Heart right ventricle (tissue), 16 donors: ENCODE results near the gene ATRNL1. TPM values are rescaled to one million over a fixed set of nuclear protein-coding genes. Genes with fewer than 3 reads are reported as not detected.
A peak's percentile ranks its signal among the peaks of the same experiment; 100 is the strongest.

Source experiments
- ATAC-seq, 8 donors: fragments of 200-7000 bp; cut with Tn5 transposase; one replicate each; pipeline ENCODE4 v1.9.1; 2020; ENCODE audit warnings: mild to moderate bottlenecking in 8 of 8, moderate library complexity in 8 of 8, moderate number of reproducible peaks in 1 of 8
- DNase-seq, 2 donors: peaks; one replicate each; pipeline ENCODE4 v3.0.0-alpha.2; 2020
- H3K27ac ChIP-seq, 10 donors: fragments of 200-600 bp; sonication (generic) in 2 of 10; one replicate each; pipeline versions ENCODE4 v1.5.0 to v1.8.0; 2020 to 2022; ENCODE audit warnings: mild to moderate bottlenecking in 3 of 10
- H3K27me3 ChIP-seq, 7 donors: fragments of 200-600 bp; one replicate each; pipeline ENCODE4 v1.8.0; 2021 to 2022; ENCODE audit warnings: mild to moderate bottlenecking in 2 of 7
- H3K36me3 ChIP-seq, 9 donors: fragments of 200-600 bp; sonication (generic) in 1 of 9; one replicate each; pipeline versions ENCODE4 v1.5.0 to v1.8.0; 2020 to 2022; ENCODE audit warnings: mild to moderate bottlenecking in 2 of 9
- H3K4me1 ChIP-seq, 9 donors: fragments of 200-600 bp; sonication (generic) in 1 of 9; one replicate each; pipeline versions ENCODE4 v1.5.0 to v1.8.0; 2020 to 2022; ENCODE audit warnings: mild to moderate bottlenecking in 4 of 9
- H3K4me3 ChIP-seq, 10 donors: fragments of 200-600 bp; sonication (generic) in 2 of 10; one replicate each; pipeline versions ENCODE4 v1.5.0 to v1.8.0; 2020 to 2022; ENCODE audit warnings: mild to moderate bottlenecking in 7 of 10, moderate library complexity in 2 of 10
- H3K9me3 ChIP-seq, 11 donors: fragments of 200-600 bp in 10 of 11; sonication (generic) in 2 of 11; one replicate each; pipeline versions ENCODE4 v1.5.0 to v1.8.0; 2013 to 2022; ENCODE audit warnings: mild to moderate bottlenecking in 2 of 11, control low read depth in 1 of 11, moderate library complexity in 1 of 11
- CTCF ChIP-seq, 9 donors: fragments of 200-600 bp; sonication (generic) in 2 of 9; IDR thresholded peaks; one replicate each; pipeline versions ENCODE4 v1.5.0 to v1.8.0; 2021 to 2022; ENCODE audit warnings: antibody characterized with exemption in 9 of 9, mild to moderate bottlenecking in 5 of 9, moderate library complexity in 1 of 9
- WGBS, 2 donors: extraction: QIAGEN DNeasy Blood & Tissue Kit; methylation state at CpG; one replicate each; pipeline ENCODE4 v1.1.7; 2013; ENCODE audit warnings: inconsistent platforms in 1 of 2; 5-methylcytosine and 5-hydroxymethylcytosine counted together
- intact Hi-C, 10 donors: fragments of 100-400 bp; cut with DNase I; formaldehyde crosslinking; loops; one replicate each; pipeline versions ENCODE4 v1.11.1 to v1.14.2; 2022
- polyA plus RNA-seq, 2 donors: library from polyadenylated mRNA; stranded (reverse); fragments of 200-250 nt; gene quantifications; one replicate each; pipeline ENCODE4 v1.2.3, GENCODE V29; 2013
- total RNA-seq, 10 donors: library from RNA; stranded (reverse); fragmentation: NEBNext Ultra II Directional in 3 of 10; extraction: Animal tissue kit (Norgen Biotek cat#: 25700) in 3 of 10; gene quantifications; one replicate each; pipeline versions ENCODE4 v1.2.1 to v1.2.4, GENCODE V29; 2021 to 2023
- donor health status: Arrhythmogenic right ventricular cardiomyopathy.
- donor health status: ischemic (EF 13 %, LVEDD 7.1; RV severe dilation, severe dysfunction).
- donor health status: healthy with polysubstance abuse.
- donor health status: DM: no; HTN: yes; CAD: no.
- donor health status: DM: no; HTN: no; CAD: no.
- donor health status: ischemic (EF 25% LVEDD 6.9; RV normal size, moderate dysfunction).
- donor health status: ischemic (EF 25% LVEDD 5.7; RV mildly dilated, moderate dysfunction).
- donor health status: healthy.
- donor health status: DM: yes; HTN: yes; CAD: no.
- donor health status: Ischemic cardiomyopathy.
- donor health status: ischemic (EF 35%, LVEDD 5.7; RV mildly dilated, moderate dysfunction).
- donor health status: nonischemic (EF 11% LVEDD 7.7; RV severe dilation, severe dysfunction).
- donor health status: DM: yes; HTN: yes; CAD: no.
- donor health status: PGD.
- donor health status: ischemic (EF 29% LVEDD 5.4; RV normal size, mild dysfunction).
- donor health status: nonischemic (EF 23%, LVEDD 6.1; RV moderate dilation, normal function).

ATRNL1 gene
- total and polyA plus RNA-seq, 12 donors, result 0.06 to 22.4 (median 8.1) TPM; not detected in 1

GRCh38 chr10:115084277-115084850 is 8.8 kb upstream of the ATRNL1 start:
- WGBS, 2 donors, result 66 to 73% methylated on average over 5 of the region's 5 CpGs
- H3K27me3 ChIP-seq, result peaks cover 0 to 9% (median 0%) of the 10 kb centered on the region in 7 donors
- H3K36me3 ChIP-seq, result no peaks in the 10 kb centered on the region
- DNase-seq (no peak), ATAC-seq (no peak)
- H3K4me1 ChIP-seq, result peaks cover 0 to 5% (median 0%) of the 10 kb centered on the region in 9 donors
- no peak overlapping the region for H3K27ac ChIP-seq
- peaks cover 0 to 16% (median 8%) of the 10 kb centered on the region in 11 donors for H3K9me3 ChIP-seq
- intact Hi-C loops, result no loop called here
- H3K4me3 ChIP-seq, result no peak overlapping the region
- no peak for TF ChIP-seq CTCF (IDR thresholded peaks at IDR 0.05)

- H3K27ac ChIP-seq, result no peak overlapping the region
- H3K4me3 ChIP-seq, result no peak overlapping the region
- ATAC-seq (no peak), DNase-seq (no peak)
- WGBS, 2 donors, result 79 to 83% methylated on average over 6 of the region's 6 CpGs
- TF ChIP-seq CTCF (IDR thresholded peaks at IDR 0.05), result no peak
- peaks cover 0 to 16% (median 10%) of the 10 kb centered on the region in 9 donors for H3K4me1 ChIP-seq
- intact Hi-C loops, result no loop called here
- peaks cover 0 to 15% (median 8%) of the 10 kb centered on the region in 11 donors for H3K9me3 ChIP-seq
- no peaks in the 10 kb centered on the region for H3K36me3 ChIP-seq
- peaks cover 0 to 73% (median 26%) of the 10 kb centered on the region in 7 donors for H3K27me3 ChIP-seq
Observed at GRCh38 chr10:115091161-115091560, 2.0 kb upstream of the ATRNL1 start.

GRCh38 chr10:115092258-115092554 is 959 bp upstream of the ATRNL1 start:
- WGBS, 2 donors, result 2 to 4% methylated on average over 10 of the region's 10 CpGs
- H3K4me1 ChIP-seq, result peaks cover 0 to 16% (median 10%) of the 10 kb centered on the region in 9 donors
- no peaks in the 10 kb centered on the region for H3K36me3 ChIP-seq
- peak in 4 of 8 donors; percentile 19 to 32 (median 26) for ATAC-seq
- H3K27ac ChIP-seq, result peak overlapping the region in 2 of 10 donors; percentile 39 to 55
- intact Hi-C loops, result no loop called here
- peaks cover 0 to 84% (median 31%) of the 10 kb centered on the region in 7 donors for H3K27me3 ChIP-seq
- no peak for DNase-seq
- peak overlapping the region; percentile 21 to 75 (median 64) for H3K4me3 ChIP-seq
- no peak for TF ChIP-seq CTCF (IDR thresholded peaks at IDR 0.05)
- H3K9me3 ChIP-seq, result peaks cover 0 to 10% (median 3%) of the 10 kb centered on the region in 11 donors

- Histone ChIP-seq H3K36me3 (no peaks in the 10 kb centered on the region), H3K27ac (peak overlapping the region in 3 of 10 donors; percentile 20 to 55 (median 39)), H3K4me3 (peak overlapping the region; percentile 21 to 75 (median 64)), H3K4me1 (peaks cover 0 to 16% (median 10%) of the 10 kb centered on the region in 9 donors), H3K9me3 (peaks cover 0 to 7% (median 0%) of the 10 kb centered on the region in 11 donors), H3K27me3 (peaks cover 0 to 85% (median 31%) of the 10 kb centered on the region in 7 donors)
- peak; percentile 17 for DNase-seq
- 1% methylated on average over 56 to 75 of the region's 75 CpGs for WGBS, 2 donors
- peak; percentile 60 to 88 (median 76) for ATAC-seq
- intact Hi-C loops, result no loop called here
- no peak for TF ChIP-seq CTCF (IDR thresholded peaks at IDR 0.05)
Observed at GRCh38 chr10:115092555-115093285, 445 bp upstream of the ATRNL1 start.
